ENCODE data around the gene SLC9A2.

The SLC9A2 gene, protein sequence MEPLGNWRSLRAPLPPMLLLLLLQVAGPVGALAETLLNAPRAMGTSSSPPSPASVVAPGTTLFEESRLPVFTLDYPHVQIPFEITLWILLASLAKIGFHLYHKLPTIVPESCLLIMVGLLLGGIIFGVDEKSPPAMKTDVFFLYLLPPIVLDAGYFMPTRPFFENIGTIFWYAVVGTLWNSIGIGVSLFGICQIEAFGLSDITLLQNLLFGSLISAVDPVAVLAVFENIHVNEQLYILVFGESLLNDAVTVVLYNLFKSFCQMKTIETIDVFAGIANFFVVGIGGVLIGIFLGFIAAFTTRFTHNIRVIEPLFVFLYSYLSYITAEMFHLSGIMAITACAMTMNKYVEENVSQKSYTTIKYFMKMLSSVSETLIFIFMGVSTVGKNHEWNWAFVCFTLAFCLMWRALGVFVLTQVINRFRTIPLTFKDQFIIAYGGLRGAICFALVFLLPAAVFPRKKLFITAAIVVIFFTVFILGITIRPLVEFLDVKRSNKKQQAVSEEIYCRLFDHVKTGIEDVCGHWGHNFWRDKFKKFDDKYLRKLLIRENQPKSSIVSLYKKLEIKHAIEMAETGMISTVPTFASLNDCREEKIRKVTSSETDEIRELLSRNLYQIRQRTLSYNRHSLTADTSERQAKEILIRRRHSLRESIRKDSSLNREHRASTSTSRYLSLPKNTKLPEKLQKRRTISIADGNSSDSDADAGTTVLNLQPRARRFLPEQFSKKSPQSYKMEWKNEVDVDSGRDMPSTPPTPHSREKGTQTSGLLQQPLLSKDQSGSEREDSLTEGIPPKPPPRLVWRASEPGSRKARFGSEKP

DNA sequence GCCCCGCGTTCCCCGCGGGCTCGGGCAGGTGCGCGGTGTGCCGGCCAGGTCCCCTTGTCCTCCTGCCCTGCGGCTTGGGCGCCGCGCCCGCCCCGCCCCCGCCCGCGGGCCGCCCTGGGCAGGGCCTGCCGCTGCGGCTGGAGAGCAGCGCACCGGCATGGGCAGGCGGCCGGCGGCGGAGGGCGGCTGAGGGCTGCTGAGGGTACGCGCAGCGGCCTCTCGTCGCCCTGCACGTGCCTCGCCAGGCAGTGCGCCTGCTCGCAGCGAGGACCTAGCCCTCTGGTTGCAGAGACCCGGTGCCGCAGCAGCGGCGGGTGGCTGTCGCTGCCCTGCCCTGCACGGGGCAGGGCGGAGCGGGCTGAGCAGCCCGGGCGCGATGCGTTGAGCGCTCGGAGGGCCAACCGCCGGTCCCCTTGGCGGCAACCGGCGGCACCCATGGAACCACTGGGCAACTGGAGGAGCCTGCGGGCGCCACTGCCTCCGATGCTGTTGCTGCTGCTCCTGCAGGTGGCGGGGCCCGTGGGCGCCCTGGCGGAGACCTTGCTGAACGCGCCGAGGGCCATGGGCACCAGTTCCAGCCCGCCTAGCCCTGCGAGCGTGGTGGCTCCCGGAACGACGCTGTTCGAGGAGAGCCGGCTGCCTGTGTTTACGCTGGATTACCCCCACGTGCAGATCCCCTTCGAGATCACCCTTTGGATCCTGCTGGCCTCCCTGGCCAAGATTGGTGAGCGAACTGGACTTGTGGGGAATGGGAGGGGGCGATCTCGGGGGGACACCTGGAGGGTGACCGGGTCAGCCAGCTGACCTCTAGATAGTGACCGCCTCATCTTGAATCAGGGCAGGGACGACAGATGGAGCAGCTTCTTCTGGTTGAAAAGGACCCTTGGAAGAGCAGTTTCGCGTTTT, at the start of gene SLC9A2:
Gene SLC9A2, plus strand, starts transcription at position 140 of the 906 bp plus-strand sequence. Its CDS starts 296 bp downstream, at position 436.
- no peak for DNase-seq

DNA sequence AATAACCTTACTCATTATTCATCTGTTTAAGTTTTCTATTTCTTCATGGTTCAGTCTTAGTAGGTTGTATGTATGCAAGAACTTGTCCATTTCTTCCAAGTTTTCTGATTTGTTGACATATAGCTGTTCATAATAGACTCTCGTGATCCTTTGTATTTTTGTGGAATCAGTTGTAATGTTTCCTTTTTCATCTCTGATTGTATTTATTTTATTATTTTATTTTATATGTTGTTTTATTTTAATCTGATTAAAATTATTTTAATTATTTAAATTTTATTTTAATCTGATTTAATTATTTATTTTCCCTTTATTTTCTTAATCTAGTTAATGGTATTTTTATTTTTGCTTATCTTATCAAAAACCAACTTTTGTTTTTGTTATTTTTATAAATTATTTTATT, 43.5 kb upstream of the SLC9A2 start:
- no peak for DNase-seq

DNA sequence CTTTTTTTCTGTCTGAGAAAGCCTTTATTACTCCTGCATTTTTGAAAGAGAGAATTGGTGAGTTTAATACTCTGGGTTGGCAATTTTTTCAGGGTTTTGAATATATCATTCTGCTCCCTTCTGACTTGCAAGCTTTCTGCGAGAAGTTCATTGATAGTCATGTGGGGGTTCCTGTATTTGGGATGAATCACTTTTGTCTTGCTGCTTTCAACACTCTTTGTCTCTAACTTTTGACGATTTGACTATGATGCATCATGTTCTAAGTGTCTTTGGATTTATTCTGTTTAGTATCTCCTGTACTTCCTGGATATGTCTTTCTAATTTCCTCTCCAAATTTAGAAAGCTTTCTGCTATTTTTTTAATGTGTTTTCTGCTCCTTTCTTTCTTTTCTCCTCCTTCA, 41.0 kb upstream of the SLC9A2 start:
- no peak for DNase-seq

GRCh38 chr2:102581911-102582310, 37.4 kb upstream of the SLC9A2 start:
- DNase-seq, result no peak

GRCh38 chr2:102582845-102583244, 36.5 kb upstream of the SLC9A2 start:
- DNase-seq, result no peak

DNA sequence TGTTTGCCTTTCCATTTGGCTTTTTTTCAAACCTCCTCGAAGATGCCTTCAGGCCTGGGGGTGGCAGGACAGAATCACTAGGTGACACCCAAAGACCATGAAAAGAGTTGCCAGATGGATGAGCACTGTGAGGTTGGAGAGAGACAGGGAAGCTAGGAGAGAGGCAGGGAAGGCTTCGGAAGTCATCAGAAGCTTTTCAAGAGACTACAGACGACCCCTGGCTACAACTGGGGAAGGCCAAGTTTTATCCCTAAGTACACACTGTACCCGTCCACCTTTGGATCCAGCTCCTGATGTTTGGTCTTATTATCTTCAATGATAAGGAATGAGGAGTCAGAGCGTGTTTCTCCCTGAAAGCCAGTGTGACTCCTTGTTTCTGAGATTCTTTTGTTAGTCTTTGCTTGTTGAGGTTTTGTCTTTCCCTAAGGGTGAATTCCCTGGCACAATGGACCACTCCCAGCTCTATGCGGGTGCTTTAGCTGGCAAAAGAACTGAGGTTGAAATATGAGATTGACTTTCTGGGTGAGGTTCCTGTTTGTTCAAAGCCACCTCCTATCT, 33.4 kb upstream of the SLC9A2 start:
- no peak for DNase-seq

DNA sequence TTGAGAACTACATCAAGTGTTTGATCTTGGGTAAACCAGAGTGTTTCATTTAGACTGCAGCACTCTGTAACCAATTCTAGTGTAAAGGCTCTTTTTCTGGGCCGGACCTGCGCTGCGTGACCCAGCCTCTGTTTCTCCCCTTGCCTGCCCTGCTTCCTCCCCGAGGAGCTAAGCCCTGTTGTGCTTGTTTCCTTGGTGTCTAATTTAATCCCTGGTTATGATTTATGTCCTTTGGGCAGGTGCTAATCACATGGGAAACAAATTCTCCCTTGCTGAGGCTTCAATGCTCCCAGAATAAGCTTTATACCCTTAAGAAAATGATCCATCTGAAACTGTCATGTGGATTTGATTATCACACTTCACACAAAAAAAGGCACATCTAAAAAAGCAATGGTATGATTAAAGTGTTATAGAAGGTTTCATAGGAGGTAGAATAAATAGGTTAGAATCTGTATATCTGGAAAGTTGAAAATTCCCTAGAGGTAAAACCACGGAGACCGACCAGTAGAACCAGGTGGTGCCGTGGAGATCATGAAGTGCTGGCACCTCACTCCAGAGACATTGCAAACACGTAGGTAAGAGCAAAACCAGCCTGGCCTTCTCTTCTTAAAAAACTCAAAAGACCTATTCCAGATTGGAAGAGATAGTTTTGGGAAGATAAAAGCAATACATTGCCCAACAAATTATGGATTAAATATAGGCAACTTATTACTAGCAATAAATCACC, 31.0 kb upstream of the SLC9A2 start:
- DNase-seq, result no peak

DNA sequence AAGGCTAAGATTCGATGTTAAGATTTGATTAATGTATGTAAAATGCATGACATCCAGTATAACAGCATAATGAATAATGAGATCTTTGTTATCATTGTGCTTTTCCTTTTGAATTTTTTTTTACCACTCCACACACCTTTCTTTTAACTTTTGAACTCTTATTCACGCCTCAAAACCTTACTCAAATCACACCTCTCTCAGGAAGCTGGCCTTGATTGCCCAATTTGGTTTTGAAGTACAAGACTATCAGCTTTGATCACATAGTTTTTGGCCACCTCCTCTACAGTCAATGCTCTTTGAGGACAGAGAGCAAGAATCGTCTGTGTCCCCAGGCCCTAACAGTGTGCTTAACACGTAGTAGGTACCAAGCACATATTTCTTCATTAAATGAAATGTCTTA, 29.9 kb upstream of the SLC9A2 start:
- no peak for DNase-seq

DNA sequence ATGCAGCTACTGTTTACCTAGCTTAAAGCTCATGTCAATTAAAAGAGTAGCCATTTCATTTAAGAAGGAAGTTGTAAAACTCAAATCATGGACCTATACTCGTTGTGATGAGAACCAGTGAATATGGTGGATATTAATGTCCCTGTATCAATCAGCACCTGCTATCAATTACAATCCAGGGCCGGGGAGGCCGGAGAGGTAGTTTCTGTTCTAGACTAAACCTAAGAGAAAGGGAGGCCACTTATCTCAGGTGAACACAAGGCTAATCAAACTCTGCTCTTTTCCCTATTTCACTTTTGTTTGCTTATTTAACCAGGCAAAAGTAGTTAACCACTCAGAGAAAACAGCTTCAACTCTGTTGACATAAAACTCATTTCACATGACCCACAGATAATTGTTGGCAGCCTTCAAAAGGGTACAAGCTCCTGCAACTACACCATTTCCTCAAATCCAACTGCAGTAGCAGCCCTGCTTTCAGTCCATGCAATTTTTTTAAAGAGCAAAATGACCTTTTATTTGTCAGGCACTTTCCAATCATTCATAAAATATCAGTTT, 27.8 kb upstream of the SLC9A2 start:
- DNase-seq, result no peak

DNA sequence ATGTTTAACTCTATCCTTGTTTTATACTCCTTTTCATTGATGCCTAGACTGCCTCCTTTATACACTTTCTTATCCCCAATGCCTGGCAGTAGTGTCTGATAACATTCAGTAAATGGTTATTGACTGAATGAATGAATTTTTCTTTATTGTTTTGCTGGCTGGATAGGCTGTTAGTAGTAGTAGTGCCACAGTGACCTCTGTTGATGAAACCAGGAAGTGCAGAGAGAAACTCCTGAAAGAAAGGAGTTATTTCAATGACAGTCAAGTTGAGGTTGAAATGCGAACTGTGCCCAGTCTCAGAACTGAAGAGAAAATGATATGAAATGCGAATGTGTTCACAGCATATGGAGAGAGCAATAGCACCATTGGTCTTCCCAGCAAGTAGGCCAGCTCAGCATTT, 26.8 kb upstream of the SLC9A2 start:
- no peak for DNase-seq

DNA sequence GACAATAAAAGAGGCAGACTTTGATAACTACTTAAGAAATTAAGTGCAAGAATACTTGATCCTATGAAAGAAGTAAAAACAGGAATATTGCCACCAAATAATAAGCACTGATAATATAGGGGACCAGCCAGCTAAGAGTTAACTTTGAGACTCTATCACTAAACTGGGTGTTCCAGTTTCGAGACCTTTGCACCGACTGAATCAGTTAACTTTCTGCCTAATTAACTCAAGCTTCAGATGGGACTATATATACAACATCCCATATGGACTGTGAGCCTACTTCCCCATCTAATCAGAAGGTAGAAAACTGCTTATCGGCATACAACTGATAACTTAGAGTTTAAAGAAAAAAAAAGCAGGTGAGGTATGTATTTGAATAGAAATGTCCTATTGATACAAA, 25.8 kb upstream of the SLC9A2 start:
- DNase-seq, result no peak

- no peak for DNase-seq
These were observed 24.8 kb upstream of the SLC9A2 start for GRCh38 chr2:102594445-102595016.

- no peak for DNase-seq
These were observed 21.6 kb upstream of the SLC9A2 start for GRCh38 chr2:102597788-102598187.

DNA sequence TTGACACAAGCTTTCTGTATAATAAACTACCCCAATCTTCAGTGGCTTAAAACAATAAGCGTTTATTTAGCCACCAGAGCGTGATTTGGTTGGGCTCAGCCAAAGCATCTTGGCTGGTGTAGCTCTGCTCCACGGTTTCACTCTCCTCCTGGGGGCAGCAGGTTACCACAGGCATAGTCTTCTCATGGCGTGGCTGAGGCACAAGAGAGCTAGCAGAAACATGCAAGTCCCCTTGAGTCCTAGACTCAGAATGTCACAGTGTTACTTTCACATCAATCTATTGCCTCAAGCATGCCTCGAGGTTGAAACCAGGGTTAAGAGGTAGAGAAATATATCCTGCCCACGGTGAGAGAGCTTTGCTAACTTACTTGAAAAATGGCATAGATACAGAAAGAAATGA, 19.9 kb upstream of the SLC9A2 start:
- DNase-seq, result no peak

DNA sequence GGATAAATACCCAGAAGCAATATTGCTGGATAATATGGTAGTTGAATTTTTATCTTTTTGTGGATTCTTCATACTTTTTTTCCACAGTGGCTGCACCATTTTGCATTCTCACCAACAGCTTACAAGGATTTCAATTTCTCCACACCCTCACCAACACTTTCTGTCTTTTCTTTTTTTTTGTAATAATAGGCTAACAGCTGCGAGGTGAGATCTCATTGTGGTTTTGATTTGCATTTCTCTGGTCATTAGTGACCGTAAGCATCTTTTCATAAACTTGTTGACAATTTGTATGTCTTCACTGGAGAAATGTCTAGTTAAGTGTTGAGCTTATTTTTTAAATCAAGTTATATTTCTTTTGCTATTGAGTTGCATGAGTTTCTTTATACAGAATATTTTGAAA, 17.6 kb upstream of the SLC9A2 start:
- no peak for DNase-seq

- no peak for DNase-seq
These were observed 15.4 kb upstream of the SLC9A2 start for GRCh38 chr2:102603904-102604303.

DNA sequence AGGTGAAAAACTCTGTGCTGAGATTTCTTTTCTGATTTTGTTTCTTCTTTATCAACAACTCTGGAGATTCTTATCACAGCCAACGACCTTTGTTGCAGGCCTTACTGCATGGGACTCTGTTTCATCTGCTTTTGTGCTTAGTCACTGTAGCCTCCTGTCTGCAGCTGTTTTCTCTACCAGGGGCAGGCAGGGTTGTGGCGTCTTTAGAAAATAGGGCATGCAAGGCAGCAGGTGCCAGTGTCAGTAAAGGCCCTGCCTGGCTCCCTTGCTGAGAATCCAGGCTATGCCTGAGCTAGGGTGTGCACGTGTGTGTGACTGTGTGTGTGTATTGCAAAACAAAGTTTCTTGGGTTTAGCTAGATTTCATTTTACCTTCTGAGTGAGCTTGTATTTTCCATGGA, 14.6 kb upstream of the SLC9A2 start:
- no peak for DNase-seq

GRCh38 chr2:102606353-102606752, 13.0 kb upstream of the SLC9A2 start:
- no peak for DNase-seq

GRCh38 chr2:102615620-102616436, 3.5 kb upstream of the SLC9A2 start:
- DNase-seq, result no peak

All from amniotic stem cell (primary cell).